ENCODE data around the gene LGALSL. TPM values are rescaled to one million over a fixed set of nuclear protein-coding genes. Genes with fewer than 3 reads are reported as not detected.

Gene LGALSL
- total RNA-seq, 1 experiment from 2014 or later = 23.8 TPM

GRCh38 chr2:64482243-64482642 lies 28.3 kb downstream of the LGALSL start:
- no peak overlapping the region for H2AFZ ChIP-seq (ENCODE audit: low read length)

More at GRCh38 chr2:64482243-64482642, 28.3 kb downstream of the LGALSL start:
- H2BK5ac ChIP-seq (ENCODE audit: insufficient read length, low read length) = no peak overlapping the region
- Mint-ChIP-seq H3K27me3 (ENCODE audit: low read depth) (no peaks in the 10 kb centered on the region; the same call in 1 of the 2 replicates), H3K4me3 (no peak overlapping the region), H3K27ac (no peak overlapping the region), H3K36me3 (ENCODE audit: insufficient read depth in 1 of 3, low read depth in 3 of 3) (no peaks in the 10 kb centered on the region), H3K4me1 (peaks cover 0 to 7% of the 10 kb centered on the region in 2 experiments; a peak in 2 of 4 replicates), H3K9me3 (no peaks in the 10 kb centered on the region)
- no peak overlapping the region for H4K5ac ChIP-seq (ENCODE audit: insufficient read length, low read depth, low read length)
- H3K4me1 ChIP-seq (ENCODE audit: insufficient read depth, low read length) = no peaks in the 10 kb centered on the region; the same call in 1 of the 2 replicates
- no peak overlapping the region for H2AK5ac ChIP-seq (ENCODE audit: insufficient read length, low read length)
- H3K56ac ChIP-seq (ENCODE audit: insufficient read length, low read depth, low read length) = no peak overlapping the region
- H3K9ac ChIP-seq (ENCODE audit: extremely low read depth, insufficient read length, low read length) = no peak overlapping the region
- no peak overlapping the region for H3K4me2 ChIP-seq (ENCODE audit: insufficient read depth, insufficient read length, low read length)
- no peak overlapping the region for H3T11ph ChIP-seq (ENCODE audit: low read length)
- H3K4ac ChIP-seq (ENCODE audit: low read depth, low read length) = no peak overlapping the region
- no peaks in the 10 kb centered on the region for H3K23me2 ChIP-seq (ENCODE audit: insufficient read length, low read depth, low read length, poor library complexity, severe bottlenecking)
- H4K20me1 ChIP-seq (ENCODE audit: control insufficient read depth, insufficient read depth, insufficient read length) = no peaks in the 10 kb centered on the region
- no CpG with 5 or more reads among the region's 1 CpG for WGBS (ENCODE audit: extremely low coverage, insufficient read length, low lambda C conversion rate)
- H3K9me3 ChIP-seq (ENCODE audit: control insufficient read depth, low read depth, low read length) = no peaks in the 10 kb centered on the region
- TF ChIP-seq CTCF (conservative IDR thresholded peaks at IDR 0.05) = no peak
- no peaks in the 10 kb centered on the region for H3K27me3 ChIP-seq (ENCODE audit: insufficient read depth, low read length)
- H3K18ac ChIP-seq (ENCODE audit: insufficient read length, low read depth, low read length) = no peak overlapping the region
- H4K8ac ChIP-seq (replicated peaks; ENCODE audit: insufficient read length, low read depth, low read length) = no peak overlapping the region
- no peak overlapping the region for H2BK120ac ChIP-seq (ENCODE audit: low read depth, low read length, poor library complexity, severe bottlenecking)
- no peak overlapping the region for H4K91ac ChIP-seq (ENCODE audit: insufficient read length, low read depth, low read length)
- no peak overlapping the region for H3K27ac ChIP-seq (ENCODE audit: insufficient read length, low read depth, low read length)
- no peak overlapping the region for H2BK12ac ChIP-seq (ENCODE audit: insufficient read length, low read depth, low read length)
- H3K14ac ChIP-seq (ENCODE audit: insufficient read depth, low read length) = no peak overlapping the region
- H2BK15ac ChIP-seq (ENCODE audit: low read depth, low read length) = no peak overlapping the region
- no peak overlapping the region for H3K23ac ChIP-seq (ENCODE audit: insufficient read length, low read depth, low read length)
- DNase-seq = no peak
- H3K79me2 ChIP-seq (ENCODE audit: insufficient read depth, low read length) = no peaks in the 10 kb centered on the region
- H3K79me1 ChIP-seq (ENCODE audit: insufficient read depth, low read depth, low read length, poor library complexity, severe bottlenecking) = no peaks in the 10 kb centered on the region
- H2BK20ac ChIP-seq (ENCODE audit: low read depth, low read length, poor library complexity, severe bottlenecking) = no peak overlapping the region

Measured in H9 (cell line).